HCT116 (cell line): ENCODE results near the gene TLL2. TPM values are rescaled to one million over a fixed set of nuclear protein-coding genes. Genes with fewer than 3 reads are reported as not detected.

Source experiments
- ATAC-seq: fragments of 200-7000 bp; cut with Tn5 transposase; 2 replicates; pipeline ENCODE4 v1.9.1; 2020; ENCODE audit warnings: mild to moderate bottlenecking, moderate library complexity
- BruUV-seq: library from RNA; stranded (reverse); fragments of 400-500 nt; replicated peaks from 2 replicates; lab custom pipeline; 2021; lab: Mats Ljungman, UMichigan
- CTCF ChIA-PET: fragments of 300-600 bp; sonication (Branson Sonifier 250); formaldehyde crosslinking; loops from one replicate; lab custom pipeline; 2021; ENCODE audit warnings: antibody characterized with exemption; lab: Charles Lee
- POLR2A ChIA-PET: fragments of 300-600, 350-600 bp; sonication (Branson Sonifier 250); formaldehyde crosslinking; loops from one replicate; lab custom pipeline; 2021; ENCODE audit warnings: antibody characterized with exemption; lab: Charles Lee
- RAD21 ChIA-PET, 2 experiments: fragments of 300-600 bp; sonication (Branson Sonifier 250); formaldehyde crosslinking; loops; one replicate each; lab custom pipeline; 2023; ENCODE audit warnings: low total read pairs in 2 of 2; ENCODE audit not compliant: uncharacterized antibody in 2 of 2, unreplicated experiment in 2 of 2, low non-redundant PET in 1 of 2; lab: Charles Lee
- DNase-seq: peaks from one replicate; pipeline ENCODE4 v3.0.0-alpha.2; 2010; ENCODE audit warnings: low read depth, low spot score
- H2AFZ ChIP-seq: fragments of 200-600 bp; shearing (Covaris generic), sonication (generic); 2 replicates; pipeline ENCODE4 v1.6.1; 2017; ENCODE audit warnings: low read depth, mixed run types, mixed read lengths, antibody characterized with exemption, low read length; ENCODE audit not compliant: poor library complexity, severe bottlenecking
- H3K27ac ChIP-seq: 2 replicates; pipeline ENCODE4 v1.5.1; 2012; ENCODE audit warnings: low read depth, low read length
- H3K27me3 ChIP-seq: fragments of 200-600 bp; sonication (generic); 2 replicates; pipeline ENCODE4 v1.6.1; 2016; ENCODE audit warnings: mixed run types, low read length, mixed read lengths; ENCODE audit not compliant: insufficient read depth
- H3K36me3 ChIP-seq, 2 experiments: fragments of 200-500 bp in 1 of 2; fragments of 200-600 bp in 1 of 2; sonication (Bioruptor generic) in 1 of 2; sonication (generic) in 1 of 2; 2 replicates each; pipeline versions ENCODE4 v1.5.1 to v1.6.1; 2014 to 2016; ENCODE audit warnings: low read length in 2 of 2, inconsistent platforms in 1 of 2, mixed read lengths in 1 of 2, mixed run types in 1 of 2; ENCODE audit not compliant: insufficient read depth in 2 of 2, control insufficient read depth in 1 of 2
- H3K4me1 ChIP-seq, 2 experiments: fragments of 200-600 bp in 1 of 2; sonication (generic) in 1 of 2; 2 replicates each; pipeline versions ENCODE4 v1.5.1 to v1.6.1; 2012 to 2017; ENCODE audit warnings: low read length in 2 of 2, inconsistent platforms in 1 of 2, mild to moderate bottlenecking in 1 of 2, mixed read lengths in 1 of 2, mixed run types in 1 of 2, moderate library complexity in 1 of 2; ENCODE audit not compliant: insufficient read depth in 2 of 2, control insufficient read depth in 1 of 2
- H3K4me2 ChIP-seq: fragments of 200-600 bp; sonication (generic); 2 replicates; pipeline ENCODE4 v1.6.1; 2017; ENCODE audit warnings: mixed run types, low read length, mixed read lengths
- H3K4me3 ChIP-seq, 2 experiments: fragments of 200-600 bp in 1 of 2; sonication (generic) in 1 of 2; replicated peaks in 1 of 2; 2 replicates each; pipeline ENCODE4 v1.5.1; 2011 to 2016; ENCODE audit warnings: low read length in 2 of 2, control low read depth in 1 of 2, low read depth in 1 of 2, mild to moderate bottlenecking in 1 of 2, mixed read lengths in 1 of 2, mixed run types in 1 of 2
- H3K79me2 ChIP-seq: fragments of 200-600 bp; sonication (generic); 2 replicates; pipeline ENCODE4 v1.6.1; 2017; ENCODE audit warnings: mild to moderate bottlenecking, mixed run types, low read length, moderate library complexity, mixed read lengths; ENCODE audit not compliant: insufficient read depth
- H3K9ac ChIP-seq: fragments of 200-600 bp; sonication (generic); 2 replicates; pipeline ENCODE4 v1.6.1; 2016; ENCODE audit warnings: low read length, mixed read lengths
- H3K9me2 ChIP-seq: fragments of 200-600 bp; sonication (generic), shearing (Covaris generic); 2 replicates; pipeline ENCODE4 v1.6.1; 2017; ENCODE audit warnings: mixed run types, mild to moderate bottlenecking, moderate library complexity; ENCODE audit not compliant: insufficient read depth
- H3K9me3 ChIP-seq, 2 experiments: fragments of 200-500 bp in 1 of 2; fragments of 200-600 bp in 1 of 2; sonication (Bioruptor generic) in 1 of 2; sonication (generic) in 1 of 2; 2 replicates each; pipeline ENCODE4 v1.6.1; 2014 to 2017; ENCODE audit warnings: low read length in 2 of 2, mixed read lengths in 2 of 2, inconsistent platforms in 1 of 2, low read depth in 1 of 2, mild to moderate bottlenecking in 1 of 2, mixed run types in 1 of 2, moderate library complexity in 1 of 2; ENCODE audit not compliant: control insufficient read depth in 1 of 2, insufficient read depth in 1 of 2
- H4K20me1 ChIP-seq: fragments of 200-600 bp; sonication (generic), shearing (Covaris generic); 2 replicates; pipeline ENCODE4 v1.6.1; 2017; ENCODE audit warnings: mixed run types, mild to moderate bottlenecking, moderate library complexity; ENCODE audit not compliant: insufficient read depth
- CBX3 ChIP-seq: IDR thresholded peaks from 2 replicates; pipeline ENCODE4 v1.6.1; 2012; ENCODE audit warnings: low read depth
- CEBPB ChIP-seq: IDR thresholded peaks from 2 replicates; pipeline ENCODE4 v1.6.1; 2012; ENCODE audit warnings: low read depth
- CTCF ChIP-seq, 3 experiments: fragments of 200-600 bp in 1 of 3; sonication (generic) in 1 of 3; IDR thresholded peaks in 2 of 3; conservative IDR thresholded peaks in 1 of 3; 2 replicates each; pipeline ENCODE4 v1.5.1; 2012 to 2017; ENCODE audit warnings: low read depth in 2 of 3, low read length in 2 of 3, antibody characterized with exemption in 1 of 3, borderline replicate concordance in 1 of 3, control low read depth in 1 of 3, mild to moderate bottlenecking in 1 of 3, mixed read lengths in 1 of 3, mixed run types in 1 of 3, moderate library complexity in 1 of 3; ENCODE audit not compliant: insufficient read depth in 1 of 3
- EGR1 ChIP-seq: IDR thresholded peaks from 2 replicates; pipeline ENCODE4 v1.6.1; 2012; ENCODE audit warnings: low read depth
- EZH2 ChIP-seq: fragments of 200-600 bp; sonication (generic); IDR thresholded peaks from 2 replicates; pipeline ENCODE4 v1.6.1; 2017; ENCODE audit warnings: antibody characterized with exemption, mixed run types
- EZH2phosphoT487 ChIP-seq: fragments of 200-600 bp; IDR thresholded peaks from 2 replicates; pipeline ENCODE4 v1.6.1; 2018; ENCODE audit warnings: antibody characterized with exemption, borderline replicate concordance
- FOSL1 ChIP-seq: IDR thresholded peaks from 2 replicates; pipeline ENCODE4 v1.6.1; 2012; ENCODE audit warnings: low read depth
- JUND ChIP-seq: IDR thresholded peaks from 2 replicates; pipeline ENCODE4 v1.6.1; 2012
- POLR2A ChIP-seq: IDR thresholded peaks from 2 replicates; pipeline ENCODE4 v1.7.0; 2011; ENCODE audit warnings: borderline replicate concordance; ENCODE audit not compliant: insufficient read depth, insufficient read length; ENCODE audit errors: extremely low read depth
- POLR2AphosphoS5 ChIP-seq: IDR thresholded peaks from 2 replicates; pipeline ENCODE4 v1.6.1; 2011; ENCODE audit warnings: mild to moderate bottlenecking, low read depth, low read length, moderate library complexity
- RAD21 ChIP-seq: IDR thresholded peaks from 2 replicates; pipeline ENCODE4 v1.6.1; 2012; ENCODE audit warnings: low read depth, mild to moderate bottlenecking
- SIN3A ChIP-seq: IDR thresholded peaks from 2 replicates; pipeline ENCODE4 v1.6.1; 2012; ENCODE audit warnings: low read depth
- SP1 ChIP-seq: IDR thresholded peaks from 2 replicates; pipeline ENCODE4 v1.6.1; 2012; ENCODE audit warnings: low read depth
- SRF ChIP-seq: IDR thresholded peaks from 2 replicates; pipeline ENCODE4 v1.6.1; 2012; ENCODE audit warnings: low read depth
- TCF7L2 ChIP-seq: IDR thresholded peaks from 2 replicates; pipeline ENCODE4 v1.7.0; 2011; ENCODE audit warnings: borderline replicate concordance, inconsistent platforms; ENCODE audit not compliant: insufficient read depth, insufficient read length; ENCODE audit errors: extremely low read depth
- YY1 ChIP-seq: IDR thresholded peaks from 2 replicates; pipeline ENCODE4 v1.6.1; 2011; ENCODE audit warnings: low read length, low read depth, moderate library complexity, mild to moderate bottlenecking; ENCODE audit not compliant: insufficient replicate concordance; ENCODE audit errors: extremely low read depth
- ZNF274 ChIP-seq: fragments of 200-500 bp; sonication (Bioruptor generic); IDR thresholded peaks from 2 replicates; pipeline ENCODE4 v1.6.1; 2014; ENCODE audit warnings: mild to moderate bottlenecking, low read depth, low read length, inconsistent platforms
- intact Hi-C: fragments of 100-400 bp; cut with micrococcal nuclease; formaldehyde crosslinking; loops from 2 replicates; pipeline ENCODE4 v1.10.0; 2022
- total RNA-seq: library from RNA; stranded (reverse); gene quantifications from one replicate; pipeline ENCODE4 v1.2.1, GENCODE V29; 2021; ENCODE audit not compliant: unreplicated experiment
- TF ChIP-seq, protein P1 (sequence below): IDR thresholded peaks from 2 replicates; pipeline ENCODE4 v1.6.1; 2011; ENCODE audit warnings: mild to moderate bottlenecking, low read length, moderate library complexity; ENCODE audit not compliant: insufficient replicate concordance; ENCODE audit errors: extremely low read depth
- TF ChIP-seq, protein P2 (sequence below): IDR thresholded peaks from 2 replicates; pipeline ENCODE4 v1.6.1; 2012; ENCODE audit warnings: low read depth
- TF ChIP-seq, protein P3 (sequence below): IDR thresholded peaks from 2 replicates; pipeline ENCODE4 v1.6.1; 2012

TLL2 gene
- total RNA-seq, 1 experiment from 2014 or later = 1.3 TPM

DNA sequence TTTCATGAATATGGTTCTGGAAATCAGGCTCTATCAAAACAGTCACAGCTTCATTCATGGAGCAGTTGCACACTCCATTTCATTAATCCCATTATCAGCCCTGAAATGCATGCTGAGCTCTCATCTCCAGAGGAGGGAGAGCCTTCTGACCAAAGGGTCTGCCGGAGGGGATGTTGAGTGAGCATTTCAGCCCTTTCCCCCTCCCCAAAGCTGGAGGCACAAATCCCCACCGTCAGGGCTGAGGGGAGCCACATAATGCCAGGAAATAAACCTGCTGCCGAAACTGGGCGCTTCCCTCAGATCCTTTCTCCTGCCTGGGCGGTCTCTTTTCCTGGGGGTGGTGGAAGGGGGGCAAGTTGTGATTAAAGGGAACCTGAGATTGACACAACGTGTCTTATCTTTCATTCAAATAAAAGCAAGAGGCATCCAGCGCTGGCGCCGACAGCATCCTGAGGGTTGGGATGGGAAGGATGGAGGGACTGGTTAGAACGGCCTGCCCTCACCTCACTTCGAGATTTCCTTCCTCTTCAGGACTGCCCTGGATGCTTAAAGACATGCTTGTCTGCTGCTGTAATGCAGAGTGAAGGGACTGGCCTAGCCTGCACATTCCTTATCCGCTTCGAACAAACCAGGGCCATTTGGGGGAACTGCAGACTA lies 71.6 kb downstream of the TLL2 start:
- ATAC-seq = no peak
- CTCF ChIA-PET = no interaction called here
- no peak for TF ChIP-seq CEBPB
- no peak for TF ChIP-seq JUND
- TF ChIP-seq CTCF (IDR thresholded peaks at IDR 0.05 in 2 of 3, conservative IDR thresholded peaks at IDR 0.05 in 1 of 3; ENCODE audit: borderline replicate concordance in 1 of 3, insufficient read depth in 1 of 3, low read depth in 2 of 3, low read length in 2 of 3) = no peak
- TF ChIP-seq, protein P1, sequence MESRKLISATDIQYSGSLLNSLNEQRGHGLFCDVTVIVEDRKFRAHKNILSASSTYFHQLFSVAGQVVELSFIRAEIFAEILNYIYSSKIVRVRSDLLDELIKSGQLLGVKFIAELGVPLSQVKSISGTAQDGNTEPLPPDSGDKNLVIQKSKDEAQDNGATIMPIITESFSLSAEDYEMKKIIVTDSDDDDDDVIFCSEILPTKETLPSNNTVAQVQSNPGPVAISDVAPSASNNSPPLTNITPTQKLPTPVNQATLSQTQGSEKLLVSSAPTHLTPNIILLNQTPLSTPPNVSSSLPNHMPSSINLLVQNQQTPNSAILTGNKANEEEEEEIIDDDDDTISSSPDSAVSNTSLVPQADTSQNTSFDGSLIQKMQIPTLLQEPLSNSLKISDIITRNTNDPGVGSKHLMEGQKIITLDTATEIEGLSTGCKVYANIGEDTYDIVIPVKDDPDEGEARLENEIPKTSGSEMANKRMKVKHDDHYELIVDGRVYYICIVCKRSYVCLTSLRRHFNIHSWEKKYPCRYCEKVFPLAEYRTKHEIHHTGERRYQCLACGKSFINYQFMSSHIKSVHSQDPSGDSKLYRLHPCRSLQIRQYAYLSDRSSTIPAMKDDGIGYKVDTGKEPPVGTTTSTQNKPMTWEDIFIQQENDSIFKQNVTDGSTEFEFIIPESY = no peak
- TF ChIP-seq, protein P2, sequence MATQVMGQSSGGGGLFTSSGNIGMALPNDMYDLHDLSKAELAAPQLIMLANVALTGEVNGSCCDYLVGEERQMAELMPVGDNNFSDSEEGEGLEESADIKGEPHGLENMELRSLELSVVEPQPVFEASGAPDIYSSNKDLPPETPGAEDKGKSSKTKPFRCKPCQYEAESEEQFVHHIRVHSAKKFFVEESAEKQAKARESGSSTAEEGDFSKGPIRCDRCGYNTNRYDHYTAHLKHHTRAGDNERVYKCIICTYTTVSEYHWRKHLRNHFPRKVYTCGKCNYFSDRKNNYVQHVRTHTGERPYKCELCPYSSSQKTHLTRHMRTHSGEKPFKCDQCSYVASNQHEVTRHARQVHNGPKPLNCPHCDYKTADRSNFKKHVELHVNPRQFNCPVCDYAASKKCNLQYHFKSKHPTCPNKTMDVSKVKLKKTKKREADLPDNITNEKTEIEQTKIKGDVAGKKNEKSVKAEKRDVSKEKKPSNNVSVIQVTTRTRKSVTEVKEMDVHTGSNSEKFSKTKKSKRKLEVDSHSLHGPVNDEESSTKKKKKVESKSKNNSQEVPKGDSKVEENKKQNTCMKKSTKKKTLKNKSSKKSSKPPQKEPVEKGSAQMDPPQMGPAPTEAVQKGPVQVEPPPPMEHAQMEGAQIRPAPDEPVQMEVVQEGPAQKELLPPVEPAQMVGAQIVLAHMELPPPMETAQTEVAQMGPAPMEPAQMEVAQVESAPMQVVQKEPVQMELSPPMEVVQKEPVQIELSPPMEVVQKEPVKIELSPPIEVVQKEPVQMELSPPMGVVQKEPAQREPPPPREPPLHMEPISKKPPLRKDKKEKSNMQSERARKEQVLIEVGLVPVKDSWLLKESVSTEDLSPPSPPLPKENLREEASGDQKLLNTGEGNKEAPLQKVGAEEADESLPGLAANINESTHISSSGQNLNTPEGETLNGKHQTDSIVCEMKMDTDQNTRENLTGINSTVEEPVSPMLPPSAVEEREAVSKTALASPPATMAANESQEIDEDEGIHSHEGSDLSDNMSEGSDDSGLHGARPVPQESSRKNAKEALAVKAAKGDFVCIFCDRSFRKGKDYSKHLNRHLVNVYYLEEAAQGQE = no peak
- TF ChIP-seq SIN3A = no peak
- TF ChIP-seq FOSL1 = no peak
- no peak for TF ChIP-seq SP1
- TF ChIP-seq YY1 = no peak
- TF ChIP-seq, protein P3, sequence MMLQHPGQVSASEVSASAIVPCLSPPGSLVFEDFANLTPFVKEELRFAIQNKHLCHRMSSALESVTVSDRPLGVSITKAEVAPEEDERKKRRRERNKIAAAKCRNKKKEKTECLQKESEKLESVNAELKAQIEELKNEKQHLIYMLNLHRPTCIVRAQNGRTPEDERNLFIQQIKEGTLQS = no peak
- no peak for TF ChIP-seq TCF7L2
- no peak for TF ChIP-seq SRF
- no peak for TF ChIP-seq RAD21
- no peak for TF ChIP-seq ZNF274
- TF ChIP-seq POLR2A = no peak
- TF ChIP-seq EZH2phosphoT487 = no peak
- TF ChIP-seq POLR2AphosphoS5 = no peak
- TF ChIP-seq EGR1 = no peak
- no peak for TF ChIP-seq EZH2
- TF ChIP-seq CBX3 = no peak
- Histone ChIP-seq H3K4me2 (no peak overlapping the region), H4K20me1 (no peaks in the 10 kb centered on the region), H3K9me3 (no peaks in the 10 kb centered on the region), H3K4me3 (no peak overlapping the region), H3K4me1 (no peaks in the 10 kb centered on the region), H3K9ac (no peak overlapping the region), H2AFZ (no peak overlapping the region), H3K27ac (no peak overlapping the region), H3K27me3 (no peaks in the 10 kb centered on the region; the same call in 1 of the 2 replicates), H3K36me3 (no peaks in the 10 kb centered on the region), H3K79me2 (no peaks in the 10 kb centered on the region), H3K9me2 (no peaks in the 10 kb centered on the region)
- RAD21 ChIA-PET = no interaction called here
- intact Hi-C loops = no loop called here
- no peak for DNase-seq
- POLR2A ChIA-PET = no interaction called here
- BruUV-seq = no TSS peak
